T-helper 2 cell treated with Interferon-gamma antibody and Interleukin-4, amounts not matched to agents 5 μg/mL and 100 μg/mL, for 36 hours (primary cell): ENCODE results near the gene FAM83C.

Experiments
- DNase-seq: peaks from one replicate; pipeline ENCODE4 v3.0.0; 2021; ENCODE audit warnings: low spot score
- H3K27ac Mint-ChIP-seq: one replicate; pipeline ENCODE4 v1.8.0; 2021; ENCODE audit warnings: mild to moderate bottlenecking, mixed read lengths
- H3K27me3 Mint-ChIP-seq: one replicate; pipeline ENCODE4 v1.8.0; 2021; ENCODE audit warnings: low read depth, mixed read lengths
- H3K36me3 Mint-ChIP-seq: one replicate; pipeline ENCODE4 v1.8.0; 2021; ENCODE audit warnings: low read depth, mixed read lengths
- H3K4me1 Mint-ChIP-seq: one replicate; pipeline ENCODE4 v1.8.0; 2021; ENCODE audit warnings: low read depth, mixed read lengths
- H3K4me3 Mint-ChIP-seq: one replicate; pipeline ENCODE4 v1.8.0; 2022; ENCODE audit warnings: mild to moderate bottlenecking, moderate library complexity, mixed read lengths
- H3K9me3 Mint-ChIP-seq: one replicate; pipeline ENCODE4 v1.8.0; 2021; ENCODE audit warnings: mixed read lengths

FAM83C gene

DNA sequence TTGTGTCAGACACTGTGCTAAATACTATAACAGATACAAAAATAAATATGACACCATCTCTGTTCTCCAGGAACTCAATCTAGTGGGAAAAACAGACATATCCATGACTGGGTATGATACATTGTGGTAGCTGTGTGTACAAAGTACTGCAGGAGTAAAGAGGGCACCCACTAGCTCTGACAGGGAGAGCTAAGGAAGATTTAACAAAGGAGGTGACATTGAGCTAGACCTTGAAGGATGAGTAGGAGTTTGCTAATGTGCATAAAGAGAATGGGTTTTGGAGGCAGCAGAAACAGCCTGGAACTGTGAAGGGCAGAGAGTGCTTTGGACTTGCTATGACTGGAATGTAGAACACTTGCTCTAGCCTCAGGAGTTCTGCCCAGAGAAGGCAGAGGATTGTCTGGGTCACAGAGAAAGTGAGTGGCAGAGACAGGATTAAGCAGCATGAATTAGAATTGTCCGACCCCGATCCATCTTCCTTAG lies 51.4 kb downstream of the FAM83C start:
- no peaks in the 10 kb centered on the region for H3K36me3 Mint-ChIP-seq
- H3K27ac Mint-ChIP-seq = no peak overlapping the region
- no peaks in the 10 kb centered on the region for H3K27me3 Mint-ChIP-seq
- no peaks in the 10 kb centered on the region for H3K4me1 Mint-ChIP-seq
- no peak overlapping the region for H3K4me3 Mint-ChIP-seq
- DNase-seq = no peak
- no peaks in the 10 kb centered on the region for H3K9me3 Mint-ChIP-seq

GRCh38 chr20:35240083-35240810 lies 52.0 kb downstream of the FAM83C start:
- H3K9me3 Mint-ChIP-seq = no peaks in the 10 kb centered on the region
- H3K36me3 Mint-ChIP-seq = no peaks in the 10 kb centered on the region
- no peak overlapping the region for H3K4me3 Mint-ChIP-seq
- H3K27me3 Mint-ChIP-seq = no peaks in the 10 kb centered on the region
- H3K27ac Mint-ChIP-seq = no peak overlapping the region
- no peak for DNase-seq
- H3K4me1 Mint-ChIP-seq = no peaks in the 10 kb centered on the region

GRCh38 chr20:35238735-35239134 lies 53.5 kb downstream of the FAM83C start:
- Mint-ChIP-seq H3K36me3 (no peaks in the 10 kb centered on the region), H3K9me3 (no peaks in the 10 kb centered on the region), H3K4me1 (no peaks in the 10 kb centered on the region), H3K27me3 (no peaks in the 10 kb centered on the region), H3K4me3 (no peak overlapping the region), H3K27ac (no peak overlapping the region)
- no peak for DNase-seq

GRCh38 chr20:35238170-35238569 lies 54.1 kb downstream of the FAM83C start:
- Mint-ChIP-seq H3K9me3 (no peaks in the 10 kb centered on the region), H3K27me3 (no peaks in the 10 kb centered on the region), H3K36me3 (no peaks in the 10 kb centered on the region), H3K4me1 (no peaks in the 10 kb centered on the region), H3K27ac (no peak overlapping the region), H3K4me3 (no peak overlapping the region)
- no peak for DNase-seq

- no peak overlapping the region for H3K27ac Mint-ChIP-seq
- no peak overlapping the region for H3K4me3 Mint-ChIP-seq
- no peaks in the 10 kb centered on the region for H3K4me1 Mint-ChIP-seq
- H3K9me3 Mint-ChIP-seq = no peaks in the 10 kb centered on the region
- no peaks in the 10 kb centered on the region for H3K36me3 Mint-ChIP-seq
- no peak for DNase-seq
- H3K27me3 Mint-ChIP-seq = no peaks in the 10 kb centered on the region
Observed at GRCh38 chr20:35237486-35237885, 54.7 kb downstream of the FAM83C start.

DNA sequence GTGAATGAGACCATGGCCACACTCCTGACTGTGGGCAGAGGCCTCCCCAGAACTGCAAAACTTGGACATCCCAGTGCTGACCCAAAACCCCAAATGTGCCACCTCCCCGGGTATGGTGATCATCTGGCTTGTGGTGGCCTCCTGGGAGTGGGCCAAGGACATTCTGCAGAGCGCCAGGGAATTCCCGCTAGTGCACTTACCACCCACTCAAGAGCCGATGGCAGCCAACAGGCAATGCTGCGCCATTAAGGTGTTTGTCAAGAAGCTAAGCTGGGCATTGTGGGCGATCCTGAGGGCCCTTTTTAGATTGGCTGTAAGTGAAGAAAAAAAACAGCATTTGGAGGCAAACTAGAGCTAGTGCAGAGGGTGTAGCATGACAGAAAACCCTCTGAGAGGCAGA lies 56.3 kb downstream of the FAM83C start:
- H3K9me3 Mint-ChIP-seq = no peaks in the 10 kb centered on the region
- no peaks in the 10 kb centered on the region for H3K4me1 Mint-ChIP-seq
- H3K4me3 Mint-ChIP-seq = no peak overlapping the region
- no peak for DNase-seq
- H3K36me3 Mint-ChIP-seq = no peaks in the 10 kb centered on the region
- H3K27ac Mint-ChIP-seq = no peak overlapping the region
- no peaks in the 10 kb centered on the region for H3K27me3 Mint-ChIP-seq
